NCI-H2107 treated with DMSO at 0.1 percent for 48 hours (cell line): ENCODE data around the gene SERPINA6.
"Not testable (repeated sequence)": the region's sequence is repeated elsewhere in the genome, so short reads cannot be mapped to it uniquely, and the experiment has no call there.

ENCODE experiments used
- DNase-seq: peaks from one replicate; lab custom pipeline; 2025; ENCODE audit not compliant: unreplicated experiment; lab: John Stamatoyannopoulos, UW

SERPINA6 gene, protein sequence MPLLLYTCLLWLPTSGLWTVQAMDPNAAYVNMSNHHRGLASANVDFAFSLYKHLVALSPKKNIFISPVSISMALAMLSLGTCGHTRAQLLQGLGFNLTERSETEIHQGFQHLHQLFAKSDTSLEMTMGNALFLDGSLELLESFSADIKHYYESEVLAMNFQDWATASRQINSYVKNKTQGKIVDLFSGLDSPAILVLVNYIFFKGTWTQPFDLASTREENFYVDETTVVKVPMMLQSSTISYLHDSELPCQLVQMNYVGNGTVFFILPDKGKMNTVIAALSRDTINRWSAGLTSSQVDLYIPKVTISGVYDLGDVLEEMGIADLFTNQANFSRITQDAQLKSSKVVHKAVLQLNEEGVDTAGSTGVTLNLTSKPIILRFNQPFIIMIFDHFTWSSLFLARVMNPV

GRCh38 chr14:94322648-94323570 is at the start of gene SERPINA6:
SERPINA6 (minus strand) TSS chr14:94323336; CDS start chr14:94314648, 8,688 bp downstream.
- DNase-seq: no peak

GRCh38 chr14:94372021-94372605 is 49.0 kb upstream of the SERPINA6 start:
- DNase-seq: no peak

DNA sequence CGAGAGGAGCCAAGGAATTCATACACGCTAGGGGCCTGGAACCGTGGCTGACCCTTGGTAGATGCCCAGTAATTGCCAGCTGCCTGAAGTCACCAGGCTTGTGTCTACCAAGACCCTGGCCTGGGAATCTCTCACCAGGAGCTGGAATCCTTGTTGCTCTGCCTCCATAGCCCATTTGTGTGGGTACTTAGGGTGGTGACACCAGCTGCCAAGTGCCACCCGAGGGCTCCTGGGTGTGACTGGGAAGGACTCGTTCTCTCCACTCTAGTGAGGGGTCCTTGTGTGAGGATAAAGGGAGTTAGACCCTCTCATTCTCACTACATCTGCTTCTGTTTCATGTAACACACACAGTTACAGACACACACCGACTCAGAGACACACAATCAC is 47.4 kb upstream of the SERPINA6 start:
- DNase-seq: no peak

DNA sequence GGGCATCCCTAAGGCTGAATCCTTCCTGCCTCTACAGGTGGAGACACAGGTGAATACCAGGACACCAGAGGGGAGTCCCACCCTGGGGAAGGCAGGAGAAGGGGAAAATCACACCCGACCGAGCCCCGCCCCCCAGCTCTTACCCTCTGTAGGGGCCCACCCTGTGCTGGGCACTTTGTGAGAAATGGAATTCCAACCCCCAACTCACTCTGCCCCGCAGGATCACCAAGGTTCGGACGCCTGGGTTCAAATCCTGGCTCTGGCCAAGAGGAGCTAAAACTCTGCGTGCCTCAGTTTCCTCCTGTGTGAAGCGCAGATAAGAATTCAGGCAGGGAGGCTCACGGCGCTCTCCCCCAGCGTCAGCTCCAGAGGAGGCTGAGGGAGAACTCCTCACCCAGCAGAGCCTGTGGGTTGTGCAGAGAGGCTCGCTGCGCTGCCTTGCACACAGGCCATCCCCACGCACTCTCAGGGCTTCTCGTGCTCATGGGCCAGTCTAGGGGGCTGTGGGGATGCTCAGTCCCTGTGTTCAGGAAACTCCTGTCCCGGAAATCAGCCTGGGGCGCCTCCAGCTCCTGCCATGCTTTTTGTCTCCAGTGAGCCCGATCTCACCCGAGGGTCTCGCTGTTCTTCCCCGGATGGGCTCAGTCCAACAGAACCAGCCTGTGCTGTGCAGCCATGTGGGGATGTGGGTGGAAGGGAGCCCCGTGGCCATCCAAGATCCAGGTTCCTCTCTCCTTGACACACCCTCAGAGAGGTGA is 46.8 kb upstream of the SERPINA6 start:
- DNase-seq: not testable (repeated sequence)

DNA sequence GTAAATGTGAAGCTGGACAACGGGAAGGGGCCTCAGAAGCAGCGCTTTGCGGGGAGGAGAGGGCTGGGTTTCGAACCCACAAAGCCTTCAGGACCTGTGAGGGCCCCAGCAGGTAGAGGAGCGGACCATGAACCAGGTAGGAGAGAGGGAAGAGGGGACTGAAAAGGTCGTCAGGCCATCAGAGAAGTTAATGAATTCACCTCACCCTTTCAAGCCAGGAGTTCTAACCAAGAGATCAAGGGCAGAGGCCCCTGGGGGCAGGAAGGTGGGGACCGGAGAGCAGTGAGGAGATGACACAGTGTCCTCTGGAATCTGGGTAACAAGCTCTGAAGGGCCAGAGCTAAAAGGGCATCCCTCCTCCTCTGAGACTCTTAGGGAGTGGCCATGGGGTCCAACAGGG is 45.8 kb upstream of the SERPINA6 start:
- DNase-seq: no peak

DNA sequence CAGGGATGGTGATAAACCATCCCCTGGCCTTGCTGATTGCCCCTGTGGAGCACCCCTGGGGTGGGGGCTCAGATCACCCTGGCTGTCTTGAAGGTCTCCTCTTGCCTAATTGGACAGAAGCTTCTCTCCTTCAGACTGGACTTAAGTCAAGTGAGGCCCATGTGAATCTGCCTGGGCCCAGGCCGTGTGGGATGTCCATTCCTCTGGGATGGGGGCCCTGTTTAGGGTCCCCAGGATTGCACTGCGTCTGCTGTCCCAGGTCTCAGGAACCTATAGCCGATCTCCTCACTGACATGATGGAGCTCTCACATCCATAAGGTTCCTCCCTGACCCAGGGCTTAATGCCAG is 45.1 kb upstream of the SERPINA6 start:
- no peak for DNase-seq

DNA sequence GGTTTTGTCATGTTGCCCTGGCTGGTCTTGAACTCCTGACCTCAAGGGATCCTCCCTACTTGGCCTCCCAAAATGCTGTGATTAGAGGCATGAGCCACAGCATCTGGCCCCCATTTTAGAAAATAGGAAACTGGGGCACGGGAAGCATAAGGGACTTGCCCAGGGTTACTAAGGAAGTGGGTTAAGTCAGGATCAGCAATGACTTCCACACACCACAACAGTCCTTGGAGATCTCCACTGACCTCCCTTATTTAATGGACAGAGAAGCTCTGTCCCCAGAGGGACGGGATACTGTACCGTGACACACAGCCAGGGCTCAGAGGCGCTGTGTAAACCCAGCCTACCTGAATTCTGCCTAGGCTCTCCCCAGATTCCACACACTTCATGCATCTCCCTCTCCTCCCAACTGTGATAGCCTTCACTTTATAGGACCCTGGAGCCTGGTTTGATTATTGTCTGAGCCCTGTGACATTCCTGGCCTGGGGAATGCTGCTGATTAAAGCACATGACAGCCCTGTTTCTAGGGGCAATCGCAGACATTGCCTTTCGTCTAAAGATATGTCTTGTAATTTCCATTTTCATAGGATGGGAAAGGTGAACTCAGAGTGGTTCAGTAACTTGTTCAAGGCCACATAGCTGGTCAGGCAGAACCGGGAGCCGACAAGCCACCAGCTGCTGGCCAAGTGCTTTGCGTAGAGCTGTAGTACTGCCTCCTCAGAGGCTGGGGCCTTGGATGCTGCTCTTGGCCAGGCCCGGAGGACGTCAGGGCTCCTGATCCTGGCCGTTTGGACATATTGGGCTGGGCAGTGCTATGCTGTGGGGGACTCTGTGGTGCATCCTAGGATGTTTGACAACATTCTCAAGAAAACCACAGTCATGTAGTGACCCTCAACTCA is 44.5 kb upstream of the SERPINA6 start:
- no peak for DNase-seq

DNA sequence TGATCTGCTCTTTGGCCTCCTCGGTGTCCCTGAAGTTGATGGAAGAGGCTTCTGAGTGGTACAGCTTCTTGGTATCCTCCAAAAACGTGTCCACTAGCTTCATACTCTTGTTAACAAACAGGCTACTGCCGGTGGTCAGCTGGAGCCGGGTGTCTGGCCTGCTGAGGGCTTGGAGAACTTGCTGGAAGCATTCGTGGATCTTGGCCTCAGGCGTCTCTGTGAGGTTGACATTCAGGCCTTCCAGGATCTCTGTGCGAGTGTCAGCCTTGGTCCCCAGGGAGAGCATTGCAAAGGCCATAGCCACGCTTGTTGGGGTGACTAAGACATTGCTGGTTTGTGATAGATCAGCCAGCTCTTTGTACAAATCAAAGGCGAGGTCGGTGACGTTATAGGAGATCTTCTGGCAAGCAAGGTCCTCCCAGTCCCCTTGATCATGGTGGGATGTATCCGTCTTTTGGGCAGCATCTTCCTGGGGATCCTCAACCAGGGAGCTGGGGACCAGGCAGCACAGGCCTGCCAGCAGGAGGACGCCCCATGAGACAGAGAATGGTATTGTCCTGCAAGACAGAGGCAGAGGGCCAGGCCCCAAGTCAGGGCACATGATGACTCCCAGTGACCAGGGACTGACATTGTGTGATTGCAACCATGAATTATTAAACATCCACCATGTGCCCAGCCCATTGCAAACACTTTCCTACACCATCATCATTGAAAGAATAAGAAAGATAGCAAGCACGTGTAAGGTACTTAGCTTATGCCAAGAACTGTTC is 43.2 kb upstream of the SERPINA6 start, which contains the start of gene SERPINA2:
Gene SERPINA2, minus strand, starts transcription at position 553 of the 770 bp plus-strand sequence.
- no peak for DNase-seq

DNA sequence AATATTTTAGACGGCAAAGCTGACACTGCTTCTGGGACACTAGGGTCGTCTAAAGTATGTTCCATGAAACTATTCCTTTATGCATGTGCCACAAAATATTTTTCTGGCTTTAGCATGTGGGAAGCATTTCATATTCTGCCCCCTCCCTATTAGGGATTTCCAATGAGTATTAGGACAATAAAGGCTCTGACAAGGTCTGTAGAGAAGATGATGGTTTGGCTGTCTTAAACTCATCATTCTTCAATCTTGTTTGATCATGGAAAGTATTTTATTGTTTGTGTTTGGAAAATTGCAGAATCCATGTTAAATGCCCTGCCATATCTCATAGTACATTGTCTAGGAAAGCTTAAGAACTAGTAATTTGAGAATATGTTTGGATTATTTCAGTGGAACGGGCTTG is 42.5 kb upstream of the SERPINA6 start:
- DNase-seq: no peak

DNA sequence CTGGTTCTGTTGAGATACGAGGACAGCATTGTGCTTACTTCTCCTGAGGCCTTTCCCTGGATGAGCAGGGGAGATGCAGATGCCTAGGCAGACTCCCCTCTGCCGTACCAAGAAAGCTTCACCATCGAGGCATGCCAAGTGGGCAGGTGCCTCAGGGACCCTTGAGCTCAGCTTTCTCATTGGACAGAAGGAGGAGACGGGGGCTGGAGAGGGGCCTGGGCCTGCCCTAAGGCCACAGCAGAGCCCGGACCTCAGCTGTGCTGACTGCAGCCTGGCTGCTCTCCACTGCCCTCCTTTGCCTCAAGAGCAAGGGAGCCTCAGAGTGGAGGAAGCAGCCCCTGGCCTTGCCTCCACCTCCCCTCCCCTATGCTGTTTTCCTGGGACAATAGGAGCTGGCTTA is 41.8 kb upstream of the SERPINA6 start:
- DNase-seq: no peak

- DNase-seq: no peak
Measured at GRCh38 chr14:94364037-94364436, 40.9 kb upstream of the SERPINA6 start.

DNA sequence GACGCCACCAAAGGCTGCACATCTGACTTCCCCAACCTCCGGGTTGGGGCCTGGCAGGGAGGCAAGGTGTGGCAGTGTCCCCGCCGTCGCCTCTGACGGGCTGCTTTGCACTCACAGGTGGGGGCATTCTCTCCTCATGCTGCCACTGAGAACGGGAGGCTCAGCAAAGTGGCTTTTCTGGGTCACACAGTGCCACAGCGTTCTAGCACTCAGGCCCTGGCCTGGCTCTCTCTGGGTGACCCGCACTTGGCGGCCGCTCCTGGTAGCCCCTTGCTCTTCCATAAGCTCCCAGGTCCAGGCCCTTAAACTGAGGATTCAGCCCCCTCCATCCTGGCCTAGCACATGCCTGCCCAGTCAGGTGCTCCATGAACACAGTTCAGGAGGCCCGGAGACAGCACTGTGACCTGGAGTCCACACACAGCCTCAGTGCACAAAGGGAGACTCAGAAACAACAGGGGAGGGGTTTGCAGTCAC is 40.1 kb upstream of the SERPINA6 start:
- DNase-seq: no peak

DNA sequence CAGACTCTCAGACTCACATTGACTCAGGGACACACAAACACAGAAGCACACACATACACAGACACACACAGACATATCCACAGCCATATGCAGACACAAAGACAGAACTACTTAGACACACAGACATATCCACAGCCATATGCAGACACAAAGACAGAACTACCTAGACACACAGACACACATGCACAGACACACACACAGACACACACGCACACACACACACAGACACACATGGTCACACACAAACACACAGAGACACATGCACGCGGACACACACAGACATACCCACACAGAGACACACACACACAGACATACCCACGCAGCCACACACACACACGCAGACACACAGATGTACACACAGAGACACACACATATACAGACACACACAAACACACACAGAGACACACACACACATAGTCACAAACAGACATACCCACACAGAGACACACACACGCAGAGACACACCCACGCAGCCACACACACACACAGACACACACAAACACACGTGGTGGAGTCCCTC is 39.5 kb upstream of the SERPINA6 start:
- DNase-seq: no peak

DNA sequence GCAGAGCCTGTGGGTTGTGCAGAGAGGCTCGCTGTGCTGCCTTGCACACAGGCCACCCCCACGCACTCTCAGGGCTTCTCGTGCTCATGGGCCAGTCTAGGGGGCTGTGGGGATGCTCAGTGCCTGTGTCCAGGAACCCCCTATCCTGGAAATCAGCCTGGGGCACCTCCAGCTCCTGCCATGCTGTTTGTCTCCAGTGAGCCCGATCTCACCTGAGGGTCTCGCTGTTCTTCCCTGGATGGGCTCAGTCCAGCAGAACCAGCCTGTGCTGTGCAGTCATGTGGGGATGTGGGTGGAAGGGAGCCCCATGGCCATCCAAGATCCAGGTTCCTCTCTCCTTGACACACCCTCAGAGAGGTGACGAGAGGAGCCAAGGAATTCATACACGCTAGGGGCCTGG is 38.5 kb upstream of the SERPINA6 start:
- DNase-seq: no peak

GRCh38 chr14:94360945-94361565 is 37.9 kb upstream of the SERPINA6 start:
- no peak for DNase-seq

GRCh38 chr14:94357166-94357565 is 34.0 kb upstream of the SERPINA6 start:
- no peak for DNase-seq

- DNase-seq: no peak
Measured at GRCh38 chr14:94356379-94357056, 33.4 kb upstream of the SERPINA6 start.
